Lower leg skin (tissue), 3 donors: ENCODE results near the gene CAB39L.

Experiments
- CTCF ChIP-seq, 3 donors: fragments of 450-650 bp; IDR thresholded peaks; one replicate each; pipeline ENCODE4 v1.5.1; 2016; ENCODE audit warnings: antibody characterized with exemption in 3 of 3, mild to moderate bottlenecking in 3 of 3, moderate library complexity in 2 of 3
- POLR2A ChIP-seq, 2 donors: fragments of 450-650 bp; IDR thresholded peaks; one replicate each; pipeline ENCODE4 v1.6.1; 2016 to 2017; ENCODE audit warnings: antibody characterized with exemption in 2 of 2, mild to moderate bottlenecking in 1 of 2, moderate library complexity in 1 of 2

DNA sequence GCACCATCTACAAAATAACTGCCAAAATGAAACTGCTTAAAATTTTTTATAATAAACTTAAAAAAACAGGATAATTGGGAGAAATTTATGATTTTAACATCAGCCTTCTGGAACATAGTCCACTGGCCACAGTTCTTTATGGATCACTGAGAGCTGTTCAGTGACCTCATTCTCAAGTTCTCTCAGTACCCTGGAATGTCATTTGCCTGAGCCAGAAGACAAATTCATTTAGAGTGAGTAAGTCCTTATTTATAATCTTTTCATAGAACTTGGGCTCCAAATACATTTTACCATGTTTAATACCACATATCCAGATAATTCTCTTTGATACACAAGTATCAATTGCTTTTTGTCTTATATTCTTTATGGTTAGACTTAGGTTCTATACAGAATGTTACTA is 87.6 kb downstream of the CAB39L start:
- TF ChIP-seq CTCF (IDR thresholded peaks at IDR 0.05) (no peak), POLR2A (IDR thresholded peaks at IDR 0.05) (no peak)
